T-cell (primary cell): ENCODE data around the gene AMFR. TPM values are rescaled to one million over a fixed set of nuclear protein-coding genes. Genes with fewer than 3 reads are reported as not detected.

Source experiments
- ATAC-seq, 4 experiments: fragments of 200-7000 bp in 3 of 4; fragments of 150-1000 bp in 1 of 4; cut with Tn5 transposase; replicated peaks in 1 of 4; 1 replicate in 3 of 4; 2 replicates in 1 of 4; pipeline ENCODE4 v1.10.0; 2021; ENCODE audit warnings: moderate library complexity in 3 of 4, mild to moderate bottlenecking in 2 of 4, moderate number of reproducible peaks in 1 of 4
- CTCF ChIA-PET, 2 donors: fragments of 300-600 bp; sonication (Branson Sonifier 250); formaldehyde crosslinking; loops; one replicate each; lab custom pipeline; 2022; ENCODE audit warnings: antibody characterized with exemption in 2 of 2; lab: Charles Lee
- POLR2A ChIA-PET, 2 donors: fragments of 300-600 bp; sonication (Branson Sonifier 250); formaldehyde crosslinking; loops; one replicate each; lab custom pipeline; 2022; ENCODE audit warnings: antibody characterized with exemption in 2 of 2; lab: Charles Lee
- DNase-seq, 35 experiments: peaks; one replicate each; pipeline versions ENCODE4 v3.0.0 to v3.0.0-alpha.2; 2013 to 2023
- H3K27ac ChIP-seq: one replicate; pipeline ENCODE4 v1.5.1; 2013; ENCODE audit warnings: low read length
- H3K27me3 ChIP-seq, 2 experiments: replicated peaks in 1 of 2; 1 replicate in 1 of 2; 2 replicates in 1 of 2; pipeline versions ENCODE4 v1.6.1 to v1.7.0; 2013; ENCODE audit warnings: low read length in 1 of 2, mixed read lengths in 1 of 2; ENCODE audit not compliant: control insufficient read depth in 2 of 2, insufficient read depth in 2 of 2; ENCODE audit errors: extremely low read depth in 1 of 2
- H3K36me3 ChIP-seq, 2 donors: 1 replicate in 1 of 2; 2 replicates in 1 of 2; pipeline versions ENCODE4 v1.6.1 to v1.7.0; 2013; ENCODE audit warnings: low read length in 1 of 2; ENCODE audit not compliant: control insufficient read depth in 2 of 2, insufficient read depth in 1 of 2; ENCODE audit errors: extremely low read depth in 1 of 2
- H3K4me1 ChIP-seq, 2 experiments: 1 replicate in 1 of 2; 2 replicates in 1 of 2; pipeline versions ENCODE4 v1.6.1 to v1.7.0; 2013; ENCODE audit warnings: low read length in 2 of 2, mixed read lengths in 1 of 2; ENCODE audit not compliant: insufficient read depth in 2 of 2, control insufficient read depth in 1 of 2; ENCODE audit errors: extremely low read depth in 1 of 2
- H3K4me3 ChIP-seq, 2 donors: 1 replicate in 1 of 2; 2 replicates in 1 of 2; pipeline versions ENCODE4 v1.5.1 to v1.7.0; 2013; ENCODE audit warnings: mild to moderate bottlenecking in 2 of 2, low read length in 1 of 2, moderate library complexity in 1 of 2; ENCODE audit not compliant: control insufficient read depth in 1 of 2; ENCODE audit errors: extremely low read depth in 1 of 2
- H3K9me3 ChIP-seq: 2 replicates; pipeline ENCODE4 v1.7.0; 2013
- H3K27ac Mint-ChIP-seq, 2 donors: one replicate each; pipeline ENCODE4 v1.8.0; 2020 to 2021; ENCODE audit warnings: mild to moderate bottlenecking in 2 of 2, mixed read lengths in 2 of 2
- H3K27me3 Mint-ChIP-seq, 2 donors: one replicate each; pipeline ENCODE4 v1.8.0; 2021 to 2022; ENCODE audit warnings: mixed read lengths in 2 of 2
- H3K36me3 Mint-ChIP-seq: one replicate; pipeline ENCODE4 v1.8.0; 2021; ENCODE audit warnings: mixed read lengths
- H3K4me1 Mint-ChIP-seq, 3 donors: one replicate each; pipeline ENCODE4 v1.8.0; 2020 to 2022; ENCODE audit warnings: mixed read lengths in 3 of 3, mild to moderate bottlenecking in 1 of 3
- H3K4me3 Mint-ChIP-seq, 3 donors: one replicate each; pipeline ENCODE4 v1.8.0; 2020 to 2022; ENCODE audit warnings: mild to moderate bottlenecking in 3 of 3, mixed read lengths in 3 of 3, moderate library complexity in 3 of 3
- H3K9me3 Mint-ChIP-seq, 3 donors: one replicate each; pipeline ENCODE4 v1.8.0; 2020 to 2022; ENCODE audit warnings: mixed read lengths in 3 of 3
- WGBS: methylation state at CpG from one replicate; pipeline ENCODE4 v1.1.5; 2013; ENCODE audit warnings: missing lambda C conversion rate; ENCODE audit not compliant: insufficient coverage; 5-methylcytosine and 5-hydroxymethylcytosine counted together
- total RNA-seq, 35 experiments: library from RNA in 6 of 35; stranded (reverse) in 6 of 35; fragments of 120-200 nt in 1 of 35; gene quantifications; one replicate each; pipeline versions ENCODE4 v1.2.1 to v1.2.4 and lab custom pipeline; 2013 to 2026

AMFR gene
- total RNA-seq, 5 donors from 2014 or later (not counting 1 experiment from before 2014, with no cell fraction given), result 60.4 to 71.9 (median 68.4) TPM

- Mint-ChIP-seq H3K4me1 (peaks cover 59 to 65% (median 61%) of the 10 kb centered on the region in 3 donors), H3K27me3 (no peaks in the 10 kb centered on the region), H3K27ac (peak within 1 kb of the TSS; percentile 94 to 95), H3K4me3 (peak within 1 kb of the TSS; percentile 94 to 98 (median 94)), H3K36me3 (peaks cover 33% of the 10 kb centered on the region), H3K9me3 (no peaks in the 10 kb centered on the region)
- peaks cover 6 to 30% of the 10 kb centered on the region in 2 donors for H3K36me3 ChIP-seq
- H3K4me1 ChIP-seq, result peaks cover 21 to 24% of the 10 kb centered on the region in 2 experiments
- CTCF ChIA-PET, result interaction anchor here in 1 of 2 donors (0.6 to 1.5 kb wide), 6 partner anchors 24 to 538 kb away, joined by 3 to 4 read pairs (median 3); partner anchors contain the start of gene NLRC5
- H3K4me3 ChIP-seq, result peak within 1 kb of the TSS; percentile 87 to 96
- H3K9me3 ChIP-seq, result no peaks in the 10 kb centered on the region
- ATAC-seq (peak; percentile 99), DNase-seq (peak; percentile 66 to 96 (median 92))
- under 1% methylated on average over 56 of the region's 56 CpGs for WGBS
- peak within 1 kb of the TSS; percentile 54 for H3K27ac ChIP-seq
- POLR2A ChIA-PET, result interaction anchor here in 1 of 2 donors (0.5 to 1.0 kb wide), 7 partner anchors 9 to 1573 kb away, joined by 3 to 7 read pairs (median 3); partner anchors contain the start of genes CIAPIN1 and COQ9
- H3K27me3 ChIP-seq, result no peaks in the 10 kb centered on the region
These were observed 25.8 kb upstream of the AMFR start, which contains the start of the genes NUDT21 and OGFOD1 for GRCh38 chr16:56450986-56451752. TSS of gene NUDT21 (minus strand) at chr16:56451332. CDS start at chr16:56451202, 130 bp downstream. TSS of gene OGFOD1 (plus strand) at chr16:56451554. CDS start at chr16:56451613, 59 bp downstream.

DNA sequence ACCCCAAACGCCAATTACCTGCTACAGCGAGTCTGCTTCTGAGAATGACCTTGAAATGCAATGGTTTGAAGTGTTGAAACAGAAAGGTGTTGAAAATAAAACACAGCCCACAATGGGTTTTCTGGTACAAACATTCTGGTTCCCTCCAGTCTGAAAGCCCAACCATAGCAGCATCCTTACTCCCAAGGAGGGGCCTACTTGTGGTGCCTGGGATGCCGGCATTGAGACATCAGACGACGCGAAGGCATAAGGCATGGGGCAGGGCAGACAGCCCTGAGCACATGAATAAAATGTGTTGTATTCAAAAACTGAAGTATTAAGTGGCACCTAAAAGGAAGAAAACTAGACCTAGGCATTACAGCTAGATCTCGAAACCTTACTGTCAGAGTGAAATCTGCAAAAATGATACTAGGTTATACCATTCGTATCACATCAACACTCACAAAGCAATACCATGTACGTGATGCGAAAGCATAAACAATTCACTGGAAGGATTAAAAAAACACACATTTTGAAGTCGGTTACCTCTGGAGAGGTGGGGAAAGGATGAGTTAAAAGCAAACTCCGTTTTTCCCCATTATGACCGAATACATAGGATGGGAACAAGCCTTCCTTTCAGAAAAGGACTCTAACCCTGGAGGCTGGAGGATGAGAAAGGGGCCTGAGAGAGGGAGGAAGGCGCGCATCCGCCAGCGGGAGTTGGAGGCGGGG, 25.1 kb upstream of the AMFR start:
- Histone ChIP-seq H3K36me3 (peaks cover 6 to 30% of the 10 kb centered on the region in 2 donors), H3K27ac (peak overlapping the region; percentile 50), H3K4me3 (peak overlapping the region; percentile 87 to 96), H3K4me1 (peaks cover 21 to 24% of the 10 kb centered on the region in 2 experiments), H3K9me3 (no peaks in the 10 kb centered on the region), H3K27me3 (no peaks in the 10 kb centered on the region)
- ChIA-PET CTCF (interaction anchor here in 1 of 2 donors (0.6 to 1.5 kb wide), 5 partner anchors 23 to 251 kb away, joined by 3 read pairs; no protein-coding TSS in a partner anchor), POLR2A (interaction anchor here in 1 of 2 donors (0.5 to 1.0 kb wide), 5 partner anchors 14 to 1574 kb away, joined by 3 to 7 read pairs (median 4); partner anchors contain the start of genes CIAPIN1 and COQ9)
- peak in 3 of 4 experiments; percentile 42 to 45 (median 42) for ATAC-seq
- Mint-ChIP-seq H3K4me3 (peak overlapping the region; percentile 94 to 98 (median 94)), H3K27ac (peak overlapping the region; percentile 94 to 95), H3K4me1 (peaks cover 58 to 61% (median 59%) of the 10 kb centered on the region in 3 donors), H3K36me3 (peaks cover 31% of the 10 kb centered on the region), H3K9me3 (no peaks in the 10 kb centered on the region), H3K27me3 (no peaks in the 10 kb centered on the region)
- WGBS, result 11% methylated on average over 7 of the region's 18 CpGs
- peak in 1 of 35 experiments; percentile 4 for DNase-seq

DNA sequence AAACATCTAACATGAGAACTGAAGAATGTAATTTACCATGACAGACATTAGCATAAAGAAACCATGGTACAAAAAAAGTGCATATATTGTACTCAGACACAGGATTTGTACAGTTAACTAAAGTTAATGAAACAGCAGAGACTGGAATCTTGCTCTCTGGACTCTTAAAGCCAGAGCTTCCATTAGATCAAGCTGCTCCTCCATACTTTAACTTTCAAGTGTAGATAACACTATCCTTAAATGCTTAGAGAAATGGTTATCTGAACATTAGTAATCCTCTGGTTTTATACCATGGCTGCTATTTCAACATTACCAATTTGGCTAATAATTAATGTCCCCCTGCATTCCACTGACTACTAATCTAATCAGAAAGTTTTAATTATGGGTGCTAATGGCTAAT, 22.7 kb upstream of the AMFR start:
- H3K9me3 Mint-ChIP-seq, result no peaks in the 10 kb centered on the region
- H3K4me3 Mint-ChIP-seq, result no peak overlapping the region
- no peaks in the 10 kb centered on the region for H3K27me3 ChIP-seq
- H3K36me3 Mint-ChIP-seq, result peaks cover 22% of the 10 kb centered on the region
- peaks cover 0 to 36% of the 10 kb centered on the region in 2 donors for H3K36me3 ChIP-seq
- H3K27ac Mint-ChIP-seq, result peak overlapping the region in 1 of 2 donors; percentile 48
- DNase-seq, result no peak
- peaks cover 51 to 56% (median 51%) of the 10 kb centered on the region in 3 donors for H3K4me1 Mint-ChIP-seq
- ATAC-seq, result no peak
- no peaks in the 10 kb centered on the region for H3K9me3 ChIP-seq
- H3K4me1 ChIP-seq, result peaks cover 21 to 24% of the 10 kb centered on the region in 2 experiments
- H3K4me3 ChIP-seq, result no peak overlapping the region
- no peak overlapping the region for H3K27ac ChIP-seq
- CTCF ChIA-PET, result no interaction called here
- no peaks in the 10 kb centered on the region for H3K27me3 Mint-ChIP-seq
- POLR2A ChIA-PET, result no interaction called here

DNA sequence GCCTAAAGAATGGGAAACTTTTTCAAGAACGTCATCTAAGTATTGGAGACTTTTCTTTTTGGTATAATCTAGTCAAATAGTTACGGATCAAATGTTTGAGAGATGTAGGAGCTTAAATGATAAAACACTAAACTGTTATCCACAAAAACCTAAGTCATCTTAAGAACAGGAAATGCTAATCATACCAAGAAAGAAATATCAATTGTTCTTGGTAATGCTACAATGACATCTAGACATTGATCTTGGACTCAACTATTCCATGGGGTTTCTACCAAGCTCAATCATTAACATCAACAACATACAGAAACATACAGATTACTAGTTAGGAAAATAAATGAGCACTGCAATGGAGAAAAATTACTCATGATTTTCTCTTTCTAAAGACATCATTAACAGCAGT, 21.9 kb upstream of the AMFR start:
- H3K27ac Mint-ChIP-seq, result no peak overlapping the region
- Histone ChIP-seq H3K27me3 (no peaks in the 10 kb centered on the region), H3K4me1 (peaks cover 17 to 18% of the 10 kb centered on the region in 2 experiments), H3K4me3 (no peak overlapping the region), H3K27ac (no peak overlapping the region), H3K36me3 (peaks cover 0 to 39% of the 10 kb centered on the region in 2 donors), H3K9me3 (no peaks in the 10 kb centered on the region)
- no peak for ATAC-seq
- peaks cover 44 to 50% (median 45%) of the 10 kb centered on the region in 3 donors for H3K4me1 Mint-ChIP-seq
- H3K36me3 Mint-ChIP-seq, result peaks cover 28% of the 10 kb centered on the region
- H3K9me3 Mint-ChIP-seq, result no peaks in the 10 kb centered on the region
- DNase-seq, result no peak
- ChIA-PET POLR2A (interaction anchor here in 1 of 2 donors (0.6 kb wide), 1 partner anchor 27 kb away, joined by 3 read pairs; no protein-coding TSS in a partner anchor), CTCF (interaction anchor here in 1 of 2 donors (0.5 kb wide), 1 partner anchor 29 kb away, joined by 3 read pairs; no protein-coding TSS in a partner anchor)
- no CpG with 5 or more reads among the region's 2 CpGs for WGBS
- H3K4me3 Mint-ChIP-seq, result no peak overlapping the region
- no peaks in the 10 kb centered on the region for H3K27me3 Mint-ChIP-seq

- Histone ChIP-seq H3K27ac (no peak overlapping the region), H3K9me3 (no peaks in the 10 kb centered on the region), H3K4me3 (no peak overlapping the region), H3K27me3 (no peaks in the 10 kb centered on the region), H3K36me3 (peaks cover 6 to 56% of the 10 kb centered on the region in 2 donors), H3K4me1 (no peaks in the 10 kb centered on the region)
- WGBS, result 86% methylated on average over 1 of the region's 1 CpG
- Mint-ChIP-seq H3K36me3 (peaks cover 53% of the 10 kb centered on the region), H3K27me3 (no peaks in the 10 kb centered on the region), H3K9me3 (no peaks in the 10 kb centered on the region), H3K4me3 (no peak overlapping the region), H3K27ac (no peak overlapping the region), H3K4me1 (peaks cover 2 to 5% (median 4%) of the 10 kb centered on the region in 3 donors)
- DNase-seq (no peak), ATAC-seq (no peak)
- CTCF ChIA-PET, result no interaction called here
- POLR2A ChIA-PET, result interaction anchor here in 1 of 2 donors (0.5 to 0.6 kb wide), 3 partner anchors 152 to 1093 kb away, joined by 4 to 5 read pairs (median 5); no protein-coding TSS in a partner anchor
These were observed 12.7 kb upstream of the AMFR start for GRCh38 chr16:56438038-56438437.
